HG03045 (cell line): ENCODE data around the gene OR52D1.

Source experiments
- ATAC-seq: cut with Tn5 transposase; IDR thresholded peaks from one replicate; pipeline ENCODE4 v1.9.1; 2021; ENCODE audit warnings: mild to moderate bottlenecking, moderate library complexity; ENCODE audit not compliant: unreplicated experiment

The OR52D1 gene

GRCh38 chr11:5488385-5488784 is at the start of gene OR52D1:
Gene OR52D1, plus strand, starts transcription at chr11:5488685. Its CDS starts 22 bp downstream, at chr11:5488707.
- ATAC-seq, result no peak

- ATAC-seq, result no peak
These were observed 47.1 kb upstream of the OR52D1 start, which contains the start of gene OR51I1 for GRCh38 chr11:5441414-5441813. Gene OR51I1, minus strand, starts transcription at chr11:5441514. Its CDS starts 0 bp downstream, at chr11:5441514.

GRCh38 chr11:5443835-5444393 is 44.6 kb upstream of the OR52D1 start:
- ATAC-seq, result no peak

GRCh38 chr11:5449023-5449422 is 39.5 kb upstream of the OR52D1 start, which contains the start of gene OR51I2:
Gene OR51I2, plus strand, starts transcription at chr11:5449323. Its CDS starts 4,166 bp downstream, at chr11:5453489.
- ATAC-seq, result no peak

GRCh38 chr11:5449432-5449831 is 39.1 kb upstream of the OR52D1 start:
- ATAC-seq, result no peak

- ATAC-seq, result no peak
These were observed 27.4 kb upstream of the OR52D1 start for GRCh38 chr11:5460983-5461621.

- no peak for ATAC-seq
These were observed 21.0 kb upstream of the OR52D1 start for GRCh38 chr11:5467527-5467926.

- ATAC-seq, result no peak
These were observed 14.6 kb upstream of the OR52D1 start for GRCh38 chr11:5473921-5474320.

- ATAC-seq, result peak; percentile 84
These were observed 12.2 kb upstream of the OR52D1 start for GRCh38 chr11:5476186-5476819.

GRCh38 chr11:5486003-5486402 is 2.5 kb upstream of the OR52D1 start:
- ATAC-seq, result no peak

GRCh38 chr11:5486421-5486820 is 2.1 kb upstream of the OR52D1 start:
- ATAC-seq, result no peak

GRCh38 chr11:5488798-5489399 is 414 bp downstream of the OR52D1 start:
- no peak for ATAC-seq

- ATAC-seq, result no peak
These were observed 1.3 kb downstream of the OR52D1 start for GRCh38 chr11:5489576-5490357.

- no peak for ATAC-seq
These were observed 11.2 kb downstream of the OR52D1 start for GRCh38 chr11:5499671-5500070.

- no peak for ATAC-seq
These were observed 11.9 kb downstream of the OR52D1 start for GRCh38 chr11:5500393-5500801.

- ATAC-seq, result no peak
These were observed 16.0 kb downstream of the OR52D1 start for GRCh38 chr11:5504403-5504921.

- no peak for ATAC-seq
These were observed 17.0 kb downstream of the OR52D1 start for GRCh38 chr11:5505363-5506048.

GRCh38 chr11:5507177-5507932 is 18.9 kb downstream of the OR52D1 start:
- no peak for ATAC-seq

GRCh38 chr11:5507933-5508305 is 19.4 kb downstream of the OR52D1 start:
- ATAC-seq, result no peak
